HepG2 (cell line): Measurements from ENCODE around the gene BIRC5. TPM values are rescaled to one million over a fixed set of nuclear protein-coding genes. Genes with fewer than 3 reads are reported as not detected.
A peak's percentile ranks its signal among the peaks of the same experiment; 100 is the strongest.

Experiments used
- AKAP8 ChIP-seq: sonication (generic); formaldehyde crosslinking; IDR thresholded peaks from 2 replicates; pipeline ENCODE4 v1.5.1; 2020; ENCODE audit warnings: mild to moderate bottlenecking, missing genetic modification reagents
- ARHGAP35 ChIP-seq: sonication (generic); formaldehyde crosslinking; IDR thresholded peaks from 2 replicates; pipeline ENCODE4 v1.9.0; 2022; ENCODE audit warnings: mild to moderate bottlenecking, inconsistent platforms, moderate library complexity, missing genetic modification reagents, borderline replicate concordance
- DPF2 ChIP-seq: sonication (generic); formaldehyde crosslinking; IDR thresholded peaks from 2 replicates; pipeline ENCODE4 v1.4.0; 2020; ENCODE audit warnings: mild to moderate bottlenecking, low read depth, missing genetic modification reagents, borderline replicate concordance
- HNF4G ChIP-seq, 2 experiments: sonication (generic) in 1 of 2; formaldehyde crosslinking in 1 of 2; IDR thresholded peaks; 2 replicates each; pipeline versions ENCODE4 v1.4.0 to v1.6.1; 2011 to 2020; ENCODE audit warnings: borderline replicate concordance in 2 of 2, low read depth in 2 of 2, mild to moderate bottlenecking in 2 of 2, low read length in 1 of 2, missing genetic modification reagents in 1 of 2, moderate library complexity in 1 of 2
- KDM5B ChIP-seq: sonication (generic); formaldehyde crosslinking; IDR thresholded peaks from 2 replicates; pipeline ENCODE4 v1.4.0; 2020; ENCODE audit warnings: missing genetic modification reagents, mild to moderate bottlenecking, borderline replicate concordance
- MIER2 ChIP-seq: IDR thresholded peaks from 2 replicates; pipeline ENCODE4 v1.6.1; 2016; ENCODE audit warnings: missing biosample characterization, missing genetic modification reagents
- MTF1 ChIP-seq: sonication (generic); formaldehyde crosslinking; IDR thresholded peaks from 2 replicates; pipeline ENCODE4 v1.5.0; 2020; ENCODE audit warnings: missing genetic modification reagents
- MXI1 ChIP-seq: IDR thresholded peaks from 3 replicates; pipeline ENCODE4 v1.6.1; 2012; ENCODE audit warnings: low read depth, low read length, inconsistent platforms, borderline replicate concordance
- NAIF1 ChIP-seq: sonication (generic); formaldehyde crosslinking; IDR thresholded peaks from 2 replicates; pipeline ENCODE4 v1.5.0; 2020; ENCODE audit warnings: mild to moderate bottlenecking, missing genetic modification reagents, borderline replicate concordance
- REL ChIP-seq: sonication (generic); formaldehyde crosslinking; conservative IDR thresholded peaks from 2 replicates; pipeline ENCODE4 v1.8.0; 2022; ENCODE audit warnings: mild to moderate bottlenecking, missing genetic modification reagents, moderate library complexity
- SAFB2 ChIP-seq: sonication (generic); formaldehyde crosslinking; IDR thresholded peaks from 2 replicates; pipeline ENCODE4 v1.5.1; 2020; ENCODE audit warnings: missing genetic modification reagents, low read depth, mild to moderate bottlenecking, borderline replicate concordance
- SAP130 ChIP-seq: IDR thresholded peaks from 2 replicates; pipeline ENCODE4 v1.6.1; 2016; ENCODE audit warnings: low read depth
- SIN3B ChIP-seq: fragments of 150-350 bp; IDR thresholded peaks from 2 replicates; pipeline ENCODE4 v1.6.1; 2014; ENCODE audit warnings: low read length
- SMARCC2 ChIP-seq: fragments of 450-650 bp; IDR thresholded peaks from 2 replicates; pipeline ENCODE4 v1.6.1; 2017; ENCODE audit warnings: antibody characterized with exemption, mild to moderate bottlenecking
- SP140L ChIP-seq: sonication (generic); formaldehyde crosslinking; IDR thresholded peaks from 2 replicates; pipeline ENCODE4 v1.4.0; 2020; ENCODE audit warnings: missing genetic modification reagents, borderline replicate concordance
- TEF ChIP-seq: sonication (generic); formaldehyde crosslinking; IDR thresholded peaks from 2 replicates; pipeline ENCODE4 v1.5.0; 2020; ENCODE audit warnings: missing genetic modification reagents
- ZBTB25 ChIP-seq: IDR thresholded peaks from 2 replicates; pipeline ENCODE4 v1.6.1; 2018; ENCODE audit warnings: missing genetic modification reagents
- ZKSCAN8 ChIP-seq: IDR thresholded peaks from 2 replicates; pipeline ENCODE4 v1.6.1; 2016; ENCODE audit warnings: borderline replicate concordance, missing genetic modification reagents, missing compliant biosample characterization
- ZMAT5 ChIP-seq: sonication (generic); formaldehyde crosslinking; IDR thresholded peaks from 2 replicates; pipeline ENCODE4 v1.5.0; 2020; ENCODE audit warnings: mild to moderate bottlenecking, low read depth, missing genetic modification reagents, borderline replicate concordance
- ZNF234 ChIP-seq: sonication (generic); formaldehyde crosslinking; conservative IDR thresholded peaks from 2 replicates; pipeline ENCODE4 v1.5.1; 2020; ENCODE audit warnings: mild to moderate bottlenecking, missing genetic modification reagents
- ZNF501 ChIP-seq: sonication (generic); formaldehyde crosslinking; IDR thresholded peaks from 2 replicates; pipeline ENCODE4 v1.5.1; 2020; ENCODE audit warnings: mild to moderate bottlenecking, moderate library complexity, missing genetic modification reagents
- ZNF558 ChIP-seq: sonication (generic); formaldehyde crosslinking; IDR thresholded peaks from 2 replicates; pipeline ENCODE4 v1.9.0; 2022; ENCODE audit warnings: mild to moderate bottlenecking, missing genetic modification reagents, borderline replicate concordance
- ZNF639 ChIP-seq: conservative IDR thresholded peaks from 2 replicates; pipeline ENCODE4 v1.6.1; 2018; ENCODE audit warnings: missing genetic modification reagents
- polyA plus RNA-seq, 8 experiments: library from polyadenylated mRNA; depleted of rRNA in 3 of 8; stranded (reverse) in 7 of 8; unstranded in 1 of 8; fragments of >200 nt; fragmentation: Illumina TruSeq in 4 of 8; extraction: Trizol in 4 of 8; gene quantifications; 2 replicates each; pipeline versions ENCODE4 v1.2.1 to v1.2.3, GENCODE V29; 2011 to 2016; ENCODE audit warnings: low read depth in 4 of 8, missing spikeins in 1 of 8, mixed read lengths in 1 of 8; ENCODE audit not compliant: insufficient read depth in 1 of 8
- total RNA-seq, 5 experiments: library from RNA; depleted of rRNA; stranded (reverse); fragments of >200 nt; fragmentation: Illumina TruSeq; extraction: Trizol; gene quantifications; 2 replicates each; pipeline ENCODE4 v1.2.3, GENCODE V29; 2016; ENCODE audit warnings: low read depth in 1 of 5

BIRC5 gene
- total and polyA plus RNA-seq, 2 of the 13 experiments (the other 11 are each of a cell fraction or from before 2014, with no cell fraction given), result 30.3 to 135 TPM

- peak; percentile 83; the same call in 1 of the 2 replicates for TF ChIP-seq ZBTB25 (CRISPR knock-in tag)
- TF ChIP-seq ZKSCAN8 (CRISPR knock-in tag), result peak; percentile 36; the same call in 1 of the 2 replicates
- 0 out of 2 replicates have a peak, but pooled peaks have one; percentile 46 for TF ChIP-seq SP140L
- peak; percentile 88; the same call in 1 of the 2 replicates for TF ChIP-seq REL (CRISPR knock-in tag)
- TF ChIP-seq NAIF1, result peak; percentile 68; the same call in 1 of the 2 replicates
- TF ChIP-seq HNF4G (IDR thresholded peaks at IDR 0.05; ENCODE audit: borderline replicate concordance, low read depth, low read length), result peak; percentile 48; the same call in 1 of the 2 replicates
- peak; percentile 60; the same call in 1 of the 2 replicates for TF ChIP-seq HNF4G (CRISPR knock-in tag; IDR thresholded peaks at IDR 0.05; ENCODE audit: borderline replicate concordance, low read depth)
- peak; percentile 98 for TF ChIP-seq ZNF501 (CRISPR knock-in tag)
- peak; percentile 83 for TF ChIP-seq SAP130 (CRISPR knock-in tag)
- TF ChIP-seq TEF (CRISPR knock-in tag), result peak; percentile 90; the same call in 1 of the 2 replicates
- peak; percentile 86; the same call in 1 of the 2 replicates for TF ChIP-seq SAFB2 (CRISPR knock-in tag)
- TF ChIP-seq ZMAT5 (CRISPR knock-in tag), result no peak
- peak; percentile 62; the same call in 1 of the 2 replicates for TF ChIP-seq ZNF558 (CRISPR knock-in tag)
- TF ChIP-seq ZNF639 (CRISPR knock-in tag), result peak; percentile 78
- peak; percentile 93; the same call in 1 of the 2 replicates for TF ChIP-seq ARHGAP35 (CRISPR knock-in tag)
- TF ChIP-seq ZNF234 (CRISPR knock-in tag), result peak; percentile 81; the same call in 1 of the 2 replicates
- peak; percentile 79; the same call in 2 of the 3 replicates for TF ChIP-seq MXI1
- no peak for TF ChIP-seq SIN3B
- no peak for TF ChIP-seq DPF2 (CRISPR knock-in tag)
- peak; percentile 99 for TF ChIP-seq KDM5B (CRISPR knock-in tag)
- peak; percentile 82 for TF ChIP-seq AKAP8 (CRISPR knock-in tag)
- peak; percentile 90 for TF ChIP-seq MTF1 (CRISPR knock-in tag)
- 0 out of 2 replicates have a peak, but pooled peaks have one; percentile 64 for TF ChIP-seq MIER2 (CRISPR knock-in tag)
- no peak for TF ChIP-seq SMARCC2
Observed at GRCh38 chr17:78253946-78254672, 40.1 kb downstream of the BIRC5 start (continued).
